ENCODE data around the gene XRCC5.

Gene XRCC5

DNA sequence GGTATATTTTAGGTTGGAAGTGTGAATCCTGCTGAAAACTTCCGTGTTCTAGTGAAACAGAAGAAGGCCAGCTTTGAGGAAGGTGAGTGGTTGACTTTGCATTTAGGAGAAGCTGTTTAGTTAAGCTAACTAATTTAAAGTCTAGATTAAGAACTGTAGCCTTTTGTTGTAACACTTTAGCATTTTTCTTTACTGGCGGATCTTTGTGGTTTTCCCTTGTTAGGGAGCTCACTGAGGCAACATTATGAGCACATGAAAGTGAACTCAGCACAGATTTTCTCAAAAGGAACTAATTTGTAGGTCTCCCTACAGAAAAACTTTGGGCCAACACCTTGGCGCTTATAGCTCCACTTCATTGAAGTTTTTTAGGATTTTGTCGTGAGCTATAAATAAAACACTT is 52.8 kb downstream of the XRCC5 start:
- DNase-seq, result no peak

DNA sequence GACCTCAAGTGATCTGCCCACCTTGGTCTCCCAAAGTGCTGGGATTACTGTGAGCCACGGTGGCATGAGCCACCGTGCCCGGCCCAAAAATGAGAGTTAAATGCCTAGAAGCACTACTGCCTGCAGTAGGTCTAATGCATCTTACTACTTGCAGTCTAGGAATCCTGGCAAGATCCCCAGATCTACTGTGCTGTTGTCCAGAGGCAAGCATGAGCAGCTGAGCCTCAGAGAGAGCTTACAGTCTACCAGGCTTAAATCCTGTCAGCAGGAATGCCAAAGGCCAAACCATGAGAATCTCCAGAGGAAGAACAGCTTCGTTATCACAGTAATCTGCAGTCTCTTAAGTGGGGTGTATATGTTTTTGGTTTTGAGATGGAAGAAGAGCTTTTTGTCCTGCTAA is 54.4 kb downstream of the XRCC5 start:
- no peak for DNase-seq

DNA sequence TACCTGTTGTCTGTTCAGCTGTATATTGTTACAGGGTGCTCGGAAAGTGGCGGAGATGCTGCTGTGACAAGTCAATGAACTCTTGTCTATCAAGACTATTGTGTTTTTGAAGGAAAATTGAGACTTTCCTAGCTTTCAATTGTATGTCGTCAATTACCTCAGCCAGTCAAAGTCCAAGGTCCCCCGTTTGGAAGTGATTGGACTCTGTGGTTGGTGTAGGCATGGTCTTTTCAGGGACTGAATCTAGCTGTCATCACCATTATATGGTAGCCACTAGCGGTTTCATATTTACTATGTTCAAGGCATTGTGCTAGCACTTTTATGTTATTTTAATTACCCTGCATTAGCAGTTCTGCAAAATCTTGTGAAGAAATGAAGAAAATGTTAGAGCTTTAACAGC is 54.9 kb downstream of the XRCC5 start:
- no peak for DNase-seq

DNA sequence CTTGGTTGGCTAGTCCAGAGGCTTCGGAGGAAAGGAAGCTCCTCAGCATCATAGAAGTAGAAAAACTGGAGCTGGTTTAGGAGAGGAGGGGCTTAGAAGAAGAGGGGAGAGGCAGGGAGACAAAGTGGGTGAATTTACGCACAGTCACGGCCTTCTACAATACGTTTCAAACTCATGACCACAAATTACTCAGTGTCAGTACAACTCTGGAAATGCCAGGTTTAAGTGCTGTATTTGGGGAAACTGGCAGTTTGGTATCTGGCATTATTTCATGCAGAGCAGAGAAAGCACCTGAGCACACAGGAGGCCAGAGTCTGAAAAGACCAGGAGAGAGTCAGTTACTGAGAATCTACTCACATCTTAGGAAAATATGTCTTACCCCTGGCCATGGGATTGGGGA is 55.4 kb downstream of the XRCC5 start:
- DNase-seq, result no peak

DNA sequence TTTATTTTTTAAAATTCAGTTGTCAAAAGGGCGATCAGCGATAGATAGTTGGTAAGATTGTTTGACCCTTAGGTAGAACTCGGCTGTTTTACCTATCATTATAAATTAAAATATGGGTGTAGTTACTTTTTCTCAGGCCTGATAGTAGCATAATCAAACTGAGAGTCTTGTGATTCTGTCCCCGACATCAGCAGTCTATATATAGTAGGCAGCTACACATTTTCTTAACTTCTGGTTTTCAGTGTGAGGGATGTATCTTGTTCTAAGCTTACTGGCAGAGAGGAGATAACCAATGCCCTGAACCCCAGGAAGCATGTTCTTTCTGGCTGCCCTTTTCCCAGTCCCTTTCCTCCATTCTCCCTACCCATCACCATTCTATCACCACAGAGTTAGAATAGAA is 56.6 kb downstream of the XRCC5 start:
- DNase-seq, result no peak

DNA sequence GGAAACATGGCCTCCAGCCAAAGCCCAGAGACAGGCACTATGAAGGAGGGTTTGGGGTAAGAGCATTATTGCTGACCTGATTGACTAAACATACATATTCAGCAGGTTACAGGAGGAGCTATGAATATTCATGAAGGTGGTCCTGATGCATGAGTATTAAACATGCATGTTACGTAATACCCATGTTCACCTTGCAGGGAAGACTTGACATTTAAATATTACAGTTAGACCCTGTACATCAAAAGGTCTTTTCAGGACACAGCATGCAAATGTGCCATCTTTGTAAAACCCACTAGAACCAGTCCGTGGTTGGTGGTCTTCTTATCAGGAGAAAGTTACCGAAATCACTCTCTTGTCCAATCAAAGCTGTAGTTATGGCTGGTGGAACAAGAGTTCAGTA is 59.9 kb downstream of the XRCC5 start:
- DNase-seq, result no peak

DNA sequence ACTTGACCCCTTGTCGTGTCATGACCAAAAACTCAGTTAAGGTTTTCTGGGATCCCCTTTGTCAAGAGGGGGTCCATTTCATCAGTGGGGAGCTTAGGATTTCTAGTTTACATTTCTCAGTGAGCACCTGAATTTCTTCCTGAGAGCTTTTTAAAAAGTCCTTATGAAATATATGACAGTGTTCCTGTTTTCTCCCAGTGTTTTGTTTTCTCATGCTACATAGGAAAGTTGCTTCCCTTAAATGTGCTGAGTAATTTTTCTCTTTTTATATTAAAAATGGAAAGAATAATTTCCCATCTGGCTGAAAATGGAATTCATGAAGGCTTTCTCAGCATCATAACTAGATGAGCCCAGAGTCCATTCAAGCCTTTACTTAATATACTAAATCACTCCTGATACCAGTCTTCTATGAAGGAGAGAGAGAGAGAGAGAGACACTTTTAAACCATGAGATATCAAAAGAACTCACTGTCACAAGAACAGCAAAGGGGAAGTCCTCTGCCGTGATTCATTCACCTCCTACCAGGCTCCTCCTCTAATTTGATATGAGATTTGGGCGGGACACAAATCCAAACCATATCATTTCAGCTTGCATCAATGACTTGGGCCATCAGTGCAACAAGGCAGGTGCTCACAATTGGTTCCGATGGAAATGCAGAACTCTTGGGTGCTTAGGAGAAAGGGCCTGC is 61.1 kb downstream of the XRCC5 start:
- no peak for DNase-seq

DNA sequence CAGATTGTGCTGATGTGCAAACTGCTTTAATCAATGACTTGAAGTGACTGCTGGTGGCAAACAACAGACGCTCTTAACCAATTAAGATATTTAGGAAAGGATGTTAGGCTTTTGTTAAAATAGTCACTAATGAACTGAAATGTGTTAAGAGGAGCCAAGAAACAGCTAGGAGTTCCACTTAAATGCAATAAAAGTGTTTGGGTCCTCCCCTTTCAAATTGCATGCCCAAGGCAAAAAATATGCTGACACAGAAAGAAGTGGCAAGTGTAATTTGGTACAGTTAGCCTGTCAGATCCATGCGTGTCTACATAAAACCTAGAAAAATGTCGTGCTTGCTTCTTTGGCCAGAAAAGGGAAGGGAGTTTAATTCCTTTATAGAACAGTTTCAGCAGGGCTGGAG is 61.9 kb downstream of the XRCC5 start:
- no peak for DNase-seq

DNA sequence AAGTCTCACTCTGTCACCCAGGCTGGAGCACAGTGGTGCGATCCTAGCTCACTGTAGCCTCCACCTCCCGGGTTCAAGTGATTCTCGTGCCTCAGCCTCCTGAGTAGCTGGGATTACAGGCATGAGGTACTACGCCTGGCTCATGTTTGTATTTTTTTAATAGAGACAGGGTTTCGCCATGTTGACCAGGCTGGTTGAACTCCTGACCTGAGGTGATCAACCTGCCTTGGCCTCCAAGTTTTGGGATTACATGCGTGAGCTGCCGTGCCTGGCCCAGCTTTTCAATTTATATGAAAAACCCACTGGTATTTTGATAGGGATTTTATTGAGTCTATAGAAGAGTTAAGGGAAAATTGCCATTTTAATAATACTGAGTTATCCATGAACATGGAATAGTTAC is 63.3 kb downstream of the XRCC5 start:
- DNase-seq, result no peak

DNA sequence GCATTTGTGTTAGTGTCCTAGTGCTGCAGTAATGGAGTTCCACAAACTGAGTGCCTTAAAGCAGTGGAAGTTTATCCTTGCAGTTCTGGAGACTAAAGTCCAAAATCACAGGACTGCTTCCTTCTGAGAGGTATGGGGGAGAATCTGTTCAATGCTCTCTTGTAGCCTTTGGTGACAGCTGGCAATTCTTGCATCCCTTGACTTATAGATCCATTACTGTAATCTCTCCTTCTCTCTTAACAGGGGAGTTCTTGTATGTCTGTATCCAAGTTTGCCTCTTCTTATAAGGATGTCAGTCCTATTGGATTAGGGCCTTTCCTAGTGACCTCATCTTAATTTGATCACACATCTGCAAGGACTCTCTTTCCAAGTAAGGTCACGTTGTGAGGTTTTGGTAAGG is 69.9 kb downstream of the XRCC5 start:
- no peak for DNase-seq

DNA sequence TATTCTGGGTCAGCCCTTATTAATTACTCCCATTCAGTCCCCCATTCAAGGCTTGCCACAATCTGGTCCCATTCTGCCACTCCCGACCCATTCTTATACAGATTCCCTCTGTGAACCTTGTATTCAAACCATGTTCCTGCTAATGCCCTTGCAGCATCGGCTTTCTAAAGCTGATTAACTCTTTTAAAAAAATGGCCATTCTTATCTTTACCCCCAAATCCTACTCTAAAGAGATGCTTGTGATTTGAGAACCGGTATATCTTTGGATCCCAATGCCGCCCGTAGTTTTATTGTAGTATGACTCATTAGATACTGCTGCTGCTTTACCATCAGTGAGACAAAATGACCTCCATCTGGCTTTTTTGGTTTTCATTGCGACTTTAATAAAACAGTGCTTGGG is 72.2 kb downstream of the XRCC5 start:
- DNase-seq, result no peak

DNA sequence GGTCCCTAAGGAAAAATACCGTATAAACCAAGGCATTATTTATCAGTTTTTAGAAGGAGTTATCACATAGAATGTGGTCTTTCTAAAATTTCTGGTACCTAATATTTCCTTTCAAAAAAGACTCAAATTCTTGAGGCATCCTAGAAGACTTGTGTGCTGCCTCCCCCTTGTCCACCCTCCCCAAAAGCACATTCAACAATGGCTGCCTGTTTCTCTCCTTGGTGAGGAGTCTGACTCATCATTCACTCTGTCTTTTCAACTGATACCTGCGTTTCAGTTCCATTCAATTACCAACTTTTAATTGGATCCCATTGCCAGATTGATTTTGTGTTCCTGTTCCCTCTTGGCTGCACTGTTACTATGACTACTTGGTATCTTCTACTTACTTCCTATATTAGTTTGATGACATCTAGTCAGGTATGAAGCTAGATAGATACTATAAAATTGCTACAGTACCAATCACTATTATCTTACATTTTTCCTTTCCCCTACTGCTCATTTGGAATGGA is 72.9 kb downstream of the XRCC5 start:
- no peak for DNase-seq

DNA sequence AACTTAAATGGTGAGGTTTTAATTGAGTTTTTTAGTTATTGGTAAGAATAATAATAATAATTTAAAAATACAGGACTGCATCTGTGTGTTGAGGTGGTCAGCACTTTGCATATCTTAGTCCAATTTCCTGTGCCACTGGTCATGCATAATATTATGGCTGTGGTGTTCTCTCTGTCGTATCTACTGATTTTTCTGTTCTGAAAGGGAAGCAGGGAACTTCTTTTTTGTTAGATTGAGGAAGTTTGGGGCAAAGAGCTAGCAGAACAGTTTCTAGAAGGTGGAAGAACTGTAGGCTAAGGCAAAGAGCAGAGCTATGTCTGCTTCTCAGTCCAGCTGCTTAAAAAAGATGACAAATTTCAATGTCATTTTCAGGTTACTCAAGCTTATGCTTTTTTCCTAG is 74.3 kb downstream of the XRCC5 start:
- no peak for DNase-seq

DNA sequence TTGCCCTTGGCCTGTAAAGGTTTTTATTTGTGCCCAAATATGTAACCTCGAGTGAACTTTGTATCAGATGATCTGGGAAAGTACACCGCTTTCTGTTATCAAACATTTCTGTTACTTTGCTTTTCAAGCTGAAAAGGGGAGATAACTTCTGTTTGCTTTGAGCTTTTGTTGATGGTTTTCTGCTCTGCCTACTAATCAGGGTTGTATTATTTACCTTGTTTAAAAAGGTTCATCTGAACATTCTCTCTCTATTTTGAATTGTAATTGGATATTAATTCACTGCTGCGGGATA is 79.4 kb downstream of the XRCC5 start:
- DNase-seq, result no peak

DNA sequence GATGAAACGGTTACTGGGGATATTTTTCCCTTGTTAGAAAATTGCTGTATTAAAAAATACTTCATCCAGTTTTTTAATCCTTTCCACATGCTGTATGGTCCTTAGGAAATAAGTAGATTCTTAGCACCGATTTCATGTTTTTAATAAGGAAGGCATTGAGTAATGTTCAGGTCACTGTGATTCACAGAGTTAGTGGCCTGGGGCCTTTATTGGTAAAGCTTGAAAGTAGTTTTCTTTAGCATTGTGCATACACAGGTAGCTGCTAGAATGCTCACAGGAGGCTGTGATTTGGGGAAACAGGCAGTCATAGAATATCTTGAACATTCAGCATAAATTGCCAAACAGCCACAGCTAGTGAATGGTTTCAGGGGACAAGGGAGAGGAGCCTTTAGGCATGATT is 79.8 kb downstream of the XRCC5 start:
- DNase-seq, result no peak

DNA sequence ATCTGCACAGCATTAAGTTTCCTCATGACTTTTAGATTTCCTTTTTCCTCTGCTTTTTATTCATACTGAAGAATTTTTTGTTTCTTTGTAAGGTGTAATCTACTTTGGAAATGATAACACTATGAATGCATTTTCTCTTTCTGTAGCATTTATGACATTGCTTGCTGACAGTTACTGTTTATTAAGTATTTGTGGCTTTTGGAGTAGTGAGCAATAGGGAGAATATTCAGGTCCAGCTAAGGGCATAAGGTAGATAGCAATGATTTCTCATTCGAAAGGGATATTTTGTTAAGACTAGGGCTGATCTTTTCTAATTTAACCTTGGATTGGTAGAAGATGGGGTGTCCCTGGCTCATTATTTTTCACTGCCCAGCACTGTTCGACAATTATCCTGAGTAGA is 80.3 kb downstream of the XRCC5 start:
- no peak for DNase-seq

DNA sequence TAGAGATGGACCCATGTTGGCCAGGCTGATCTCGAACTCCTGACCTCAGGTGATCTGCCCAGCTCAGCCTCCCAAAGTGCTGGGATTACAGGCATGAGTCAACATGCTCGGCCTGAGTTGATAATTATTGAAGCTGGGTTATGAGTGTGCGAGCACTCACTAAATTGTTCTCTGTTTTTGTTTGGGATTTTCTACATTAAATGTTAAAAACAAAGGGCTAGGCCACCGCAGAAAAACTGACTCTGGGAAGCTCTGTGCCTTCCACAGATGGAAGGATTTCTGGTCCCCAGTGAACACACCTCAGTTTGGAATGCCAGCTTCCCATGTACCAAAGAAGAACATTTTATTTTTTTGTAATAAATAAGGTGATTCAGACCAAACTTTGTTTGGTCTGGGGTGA is 83.0 kb downstream of the XRCC5 start:
- DNase-seq, result no peak

DNA sequence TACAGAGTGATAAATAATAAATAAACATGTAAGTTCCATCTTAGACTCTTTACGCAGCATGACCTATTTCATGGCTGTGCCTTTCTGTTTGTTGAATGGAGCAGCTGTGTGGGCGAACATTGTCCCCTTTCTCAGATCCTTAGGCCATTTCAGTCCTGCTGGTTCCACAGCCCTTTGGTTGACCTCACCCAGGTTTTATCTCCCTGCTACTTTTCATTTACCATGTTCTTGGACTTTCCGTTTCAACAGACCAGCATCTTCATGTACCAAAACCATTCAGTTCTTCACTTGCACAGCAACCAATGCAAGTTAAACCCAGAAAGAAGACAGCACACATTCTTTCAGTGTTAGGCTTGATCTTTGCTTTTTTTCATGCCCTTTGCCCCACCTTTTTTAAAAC is 83.8 kb downstream of the XRCC5 start:
- DNase-seq, result no peak

DNA sequence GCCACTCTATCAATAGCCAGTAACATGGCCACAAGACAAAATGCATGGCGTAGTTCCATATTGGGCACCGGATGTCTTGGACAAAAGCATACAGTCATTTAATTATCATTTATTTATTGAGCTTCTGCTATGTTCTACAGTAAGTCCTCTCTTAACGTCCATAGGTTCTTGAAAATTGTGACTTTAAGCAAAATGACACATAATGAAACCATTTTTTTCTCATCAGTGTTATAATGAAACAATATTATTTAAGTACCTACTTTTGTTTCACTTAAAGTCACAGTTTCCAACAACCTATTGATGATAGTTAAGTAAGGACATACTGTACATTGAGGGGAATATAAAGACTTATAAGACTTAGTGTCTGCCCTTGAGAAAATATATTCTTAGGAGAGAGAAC is 84.9 kb downstream of the XRCC5 start:
- DNase-seq, result no peak

DNA sequence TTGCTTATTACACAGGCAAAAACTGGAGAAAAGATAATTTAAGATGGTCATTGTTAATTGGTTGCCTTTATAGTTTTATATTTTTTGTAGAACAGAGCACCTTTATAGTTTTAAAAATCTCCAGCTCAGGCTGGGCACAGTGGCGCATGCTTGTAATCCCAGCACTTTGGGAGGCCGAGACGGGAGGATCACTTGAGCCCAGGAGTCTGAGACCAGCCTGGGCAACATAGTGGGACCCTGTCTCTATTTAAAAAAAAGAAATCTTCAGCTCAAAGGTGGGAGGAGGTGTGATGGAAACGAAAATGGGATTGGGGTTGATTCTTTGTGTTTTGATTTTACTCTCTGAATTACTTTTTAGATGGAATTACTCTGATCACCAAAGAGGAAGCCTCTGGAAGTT is 85.4 kb downstream of the XRCC5 start:
- DNase-seq, result no peak

DNA sequence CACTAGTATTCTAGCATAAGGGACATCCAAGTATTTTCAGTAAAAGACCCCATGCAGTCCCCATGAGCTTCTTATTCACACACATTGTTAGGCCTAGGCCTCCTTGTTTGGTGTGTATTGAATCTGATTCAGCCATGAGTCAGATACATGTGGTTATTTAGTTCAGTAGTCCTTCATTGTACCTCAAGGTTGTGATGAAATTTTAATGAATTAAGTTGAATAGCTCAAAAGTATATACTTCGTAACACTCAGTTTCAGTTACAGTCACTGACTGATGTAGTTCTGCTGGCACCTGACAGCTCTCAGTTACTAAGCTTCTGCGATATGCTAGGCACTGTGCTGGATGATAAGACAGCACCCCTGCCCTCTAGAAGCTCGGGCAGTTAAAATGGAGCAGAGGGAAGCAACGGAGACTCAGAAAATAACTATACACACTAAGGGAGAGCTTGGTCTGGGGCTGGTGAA is 86.4 kb downstream of the XRCC5 start:
- no peak for DNase-seq

DNA sequence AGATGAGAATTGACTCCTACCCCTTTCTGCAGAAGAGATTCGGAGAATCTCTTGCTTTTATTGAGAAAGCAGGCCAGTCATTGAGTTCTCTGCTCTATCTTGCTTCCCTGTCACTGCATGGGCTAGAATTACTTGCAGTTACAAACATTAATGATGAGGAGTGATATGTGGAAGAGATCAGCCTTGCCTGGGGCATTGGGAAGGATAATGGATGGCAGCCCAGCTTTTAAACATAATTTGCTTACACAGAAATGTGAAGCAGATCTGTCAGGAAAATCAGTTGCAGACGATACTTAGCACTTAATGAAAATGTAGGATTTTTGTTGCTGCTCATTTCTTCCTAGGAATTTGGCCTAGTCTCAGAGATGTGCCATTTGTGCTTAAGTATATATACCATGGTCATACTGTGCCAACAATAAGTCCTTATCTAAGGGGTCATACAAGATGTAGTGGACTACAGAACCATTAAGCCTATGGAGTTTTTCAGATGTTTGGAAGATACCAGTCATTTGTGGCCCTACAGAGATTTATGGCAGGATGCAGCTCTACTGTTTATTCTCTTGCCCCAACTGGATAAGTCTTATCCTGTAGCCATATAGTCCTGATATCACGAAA is 92.7 kb downstream of the XRCC5 start:
- DNase-seq, result no peak

DNA sequence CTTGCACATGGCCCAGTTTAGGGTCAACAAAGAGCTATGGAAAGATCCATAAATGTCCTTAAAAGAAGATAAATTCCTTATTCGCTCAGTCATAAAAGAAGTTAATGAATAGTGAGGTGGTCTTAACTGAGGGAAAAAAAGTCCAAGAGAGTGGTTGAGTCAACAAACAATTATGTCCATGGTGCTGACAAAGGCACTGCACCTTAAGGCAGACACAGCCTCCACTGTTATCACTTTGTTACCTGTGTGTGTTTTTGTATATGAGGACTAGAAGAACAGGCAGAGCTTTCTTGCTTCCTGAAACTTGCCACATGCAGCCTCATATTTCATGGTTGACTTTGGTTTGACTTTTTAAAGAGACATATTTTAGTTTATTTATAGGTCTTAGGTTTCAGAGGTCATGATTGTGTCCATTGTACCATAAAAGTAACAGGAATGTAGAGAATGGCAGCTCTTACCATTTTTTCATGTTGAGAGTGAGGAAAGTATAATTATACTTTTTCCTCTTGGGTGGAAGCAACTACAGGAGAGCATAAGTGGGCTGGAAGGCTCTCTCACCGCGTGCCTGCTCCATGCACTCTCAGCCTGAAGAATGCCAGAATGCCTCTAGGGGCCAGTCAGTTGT is 93.6 kb downstream of the XRCC5 start:
- DNase-seq, result no peak

DNA sequence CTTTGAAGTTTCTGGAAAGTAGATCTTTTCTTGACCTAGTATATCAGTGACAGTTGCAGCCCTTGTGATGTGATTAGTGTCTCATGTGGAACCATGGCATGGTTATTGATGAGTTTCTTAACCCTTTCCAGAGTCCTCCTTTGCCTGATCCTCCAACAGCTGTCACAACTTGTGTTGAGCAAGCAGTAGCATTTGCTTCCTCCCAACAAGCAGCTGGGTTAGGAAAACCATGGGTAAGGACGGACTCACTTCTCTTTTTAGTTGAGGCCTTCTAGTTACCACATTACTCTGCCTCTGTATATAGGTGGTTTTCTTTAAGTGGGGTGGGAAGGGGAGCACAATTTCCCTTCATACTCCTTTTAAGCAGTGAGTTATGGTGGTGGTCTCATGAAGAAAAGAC is 96.3 kb downstream of the XRCC5 start:
- no peak for DNase-seq
